Measurements from ENCODE around the gene BCL2L15. TPM values are rescaled to one million over a fixed set of nuclear protein-coding genes. Genes with fewer than 3 reads are reported as not detected.

The BCL2L15 gene
- total RNA-seq, 1 donor, result 1.6 TPM

DNA sequence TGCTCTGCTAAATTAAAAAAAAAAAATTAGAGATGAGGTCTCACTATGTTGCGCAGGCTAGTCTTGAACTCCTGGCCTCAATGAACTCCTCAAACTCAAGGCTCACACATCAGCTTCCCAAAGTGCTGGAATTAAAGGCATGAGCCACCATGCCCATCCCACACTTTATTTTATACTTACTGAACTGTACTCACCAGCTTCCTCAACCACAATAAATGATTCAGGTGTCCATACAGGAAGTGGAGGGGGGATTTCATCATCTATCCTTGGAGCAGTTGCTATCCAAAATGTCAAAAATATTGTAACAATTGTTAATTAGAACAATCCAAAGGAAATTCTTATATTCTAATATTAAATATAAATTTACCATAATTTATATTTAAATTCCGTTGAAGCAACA, 52.7 kb downstream of the BCL2L15 start:
- H3K27me3 ChIP-seq (ENCODE audit: insufficient read depth, low read length), result no peaks in the 10 kb centered on the region
- H3K4me3 ChIP-seq (ENCODE audit: low read length), result no peak overlapping the region
- H3K9me3 ChIP-seq (ENCODE audit: low read depth, low read length), result no peaks in the 10 kb centered on the region
- no peaks in the 10 kb centered on the region for H3K4me1 ChIP-seq (ENCODE audit: insufficient read depth, low read length)

Other genes starting within 250 kb of the BCL2L15 start
- gene PHTF1, start 128.1 kb downstream of the BCL2L15 start, total RNA-seq, result 8.1 TPM
- gene RSBN1, start 75.1 kb downstream of the BCL2L15 start, total RNA-seq, result 68.7 TPM
- 70.5 TPM for gene PTPN22, start 15.9 kb downstream of the BCL2L15 start, total RNA-seq
- gene AP4B1, start 17.2 kb upstream of the BCL2L15 start, total RNA-seq, result 22.4 TPM
- gene DCLRE1B, start 17.7 kb upstream of the BCL2L15 start, total RNA-seq, result 4.3 TPM
- 99.5 TPM for gene HIPK1, start 41.7 kb upstream of the BCL2L15 start, total RNA-seq
- gene OLFML3, start 91.9 kb upstream of the BCL2L15 start, total RNA-seq, result 4.1 TPM